Breast epithelium (tissue), 3 donors: ENCODE results near the gene RFTN1.

ENCODE experiments used
- POLR2A ChIP-seq: fragments of 450-650 bp; IDR thresholded peaks from one replicate; pipeline ENCODE4 v1.6.1; 2016; ENCODE audit warnings: antibody characterized with exemption, mild to moderate bottlenecking, moderate library complexity
- POLR2AphosphoS5 ChIP-seq, 3 donors: sonication (generic); formaldehyde crosslinking; IDR thresholded peaks; one replicate each; pipeline ENCODE4 v1.6.1; 2017; ENCODE audit warnings: antibody characterized with exemption in 3 of 3
- TF ChIP-seq, protein P1 (sequence below), 3 donors: fragments of 450-650 bp; IDR thresholded peaks; one replicate each; pipeline ENCODE4 v1.5.1; 2016 to 2017; ENCODE audit warnings: antibody characterized with exemption in 3 of 3, mild to moderate bottlenecking in 3 of 3, moderate library complexity in 3 of 3

DNA sequence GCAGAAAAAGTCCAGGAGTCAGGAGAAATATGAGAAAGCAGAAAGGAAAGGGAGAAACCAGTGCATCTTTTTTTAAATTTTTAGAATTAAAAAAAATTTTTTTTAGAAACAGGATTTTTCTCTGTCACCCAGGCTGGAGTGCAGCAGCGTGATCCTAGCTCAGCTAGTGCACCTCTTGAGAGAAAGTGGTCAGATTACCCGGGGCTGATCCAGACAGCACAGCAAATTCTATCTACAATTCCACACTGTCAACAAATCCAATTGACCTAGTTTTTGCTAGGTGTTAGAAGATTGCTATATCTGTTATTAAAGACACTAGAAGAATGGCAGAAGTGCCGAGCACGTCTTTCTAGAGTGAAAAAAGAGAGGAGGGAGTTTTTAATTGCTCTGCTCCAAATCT lies 117.3 kb downstream of the RFTN1 start:
- TF ChIP-seq, protein P1, sequence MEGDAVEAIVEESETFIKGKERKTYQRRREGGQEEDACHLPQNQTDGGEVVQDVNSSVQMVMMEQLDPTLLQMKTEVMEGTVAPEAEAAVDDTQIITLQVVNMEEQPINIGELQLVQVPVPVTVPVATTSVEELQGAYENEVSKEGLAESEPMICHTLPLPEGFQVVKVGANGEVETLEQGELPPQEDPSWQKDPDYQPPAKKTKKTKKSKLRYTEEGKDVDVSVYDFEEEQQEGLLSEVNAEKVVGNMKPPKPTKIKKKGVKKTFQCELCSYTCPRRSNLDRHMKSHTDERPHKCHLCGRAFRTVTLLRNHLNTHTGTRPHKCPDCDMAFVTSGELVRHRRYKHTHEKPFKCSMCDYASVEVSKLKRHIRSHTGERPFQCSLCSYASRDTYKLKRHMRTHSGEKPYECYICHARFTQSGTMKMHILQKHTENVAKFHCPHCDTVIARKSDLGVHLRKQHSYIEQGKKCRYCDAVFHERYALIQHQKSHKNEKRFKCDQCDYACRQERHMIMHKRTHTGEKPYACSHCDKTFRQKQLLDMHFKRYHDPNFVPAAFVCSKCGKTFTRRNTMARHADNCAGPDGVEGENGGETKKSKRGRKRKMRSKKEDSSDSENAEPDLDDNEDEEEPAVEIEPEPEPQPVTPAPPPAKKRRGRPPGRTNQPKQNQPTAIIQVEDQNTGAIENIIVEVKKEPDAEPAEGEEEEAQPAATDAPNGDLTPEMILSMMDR (IDR thresholded peaks at IDR 0.05) = no peak
- no peak for TF ChIP-seq POLR2A
- TF ChIP-seq POLR2AphosphoS5 (IDR thresholded peaks at IDR 0.05) = no peak
